Trophoblast cell (in vitro differentiated cells and primary cell): ENCODE results near the gene STARD13.

ENCODE experiments used
- DNase-seq, 2 donors: peaks; one replicate each; pipeline ENCODE4 v3.0.0-alpha.2; 2016
- H2AFZ ChIP-seq: 2 replicates; pipeline ENCODE4 v1.6.1; 2013; ENCODE audit warnings: low read length, moderate library complexity, mild to moderate bottlenecking; ENCODE audit not compliant: insufficient read depth, poor library complexity
- H2AK5ac ChIP-seq: 2 replicates; pipeline ENCODE4 v1.6.1; 2013; ENCODE audit warnings: mild to moderate bottlenecking, low read length
- H2BK120ac ChIP-seq: 2 replicates; pipeline ENCODE4 v1.6.1; 2013; ENCODE audit warnings: low read length, mild to moderate bottlenecking, moderate library complexity; ENCODE audit not compliant: insufficient read depth, poor library complexity
- H2BK12ac ChIP-seq: 2 replicates; pipeline ENCODE4 v1.6.1; 2013; ENCODE audit warnings: mild to moderate bottlenecking, low read length, moderate library complexity
- H2BK5ac ChIP-seq: 2 replicates; pipeline ENCODE4 v1.6.1; 2013; ENCODE audit warnings: low read length, low read depth, moderate library complexity, mild to moderate bottlenecking; ENCODE audit not compliant: poor library complexity
- H3K14ac ChIP-seq: 2 replicates; pipeline ENCODE4 v1.6.1; 2013; ENCODE audit warnings: mild to moderate bottlenecking, low read length
- H3K18ac ChIP-seq: 2 replicates; pipeline ENCODE4 v1.6.1; 2013; ENCODE audit warnings: mild to moderate bottlenecking, low read length
- H3K23ac ChIP-seq: 2 replicates; pipeline ENCODE4 v1.6.1; 2013; ENCODE audit warnings: low read length
- H3K27ac ChIP-seq: 2 replicates; pipeline ENCODE4 v1.5.1; 2013; ENCODE audit warnings: low read depth, mild to moderate bottlenecking, inconsistent platforms, low read length, moderate library complexity
- H3K27me3 ChIP-seq: 2 replicates; pipeline ENCODE4 v1.6.1; 2013; ENCODE audit warnings: inconsistent platforms, mild to moderate bottlenecking, low read length, moderate library complexity; ENCODE audit not compliant: insufficient read depth
- H3K36me3 ChIP-seq, 2 experiments: 1 replicate in 1 of 2; 2 replicates in 1 of 2; pipeline ENCODE4 v1.6.1; 2013; ENCODE audit warnings: low read length in 2 of 2, mild to moderate bottlenecking in 2 of 2, moderate library complexity in 1 of 2; ENCODE audit not compliant: insufficient read depth in 2 of 2, control insufficient read depth in 1 of 2
- H3K4ac ChIP-seq: 2 replicates; pipeline ENCODE4 v1.6.1; 2013; ENCODE audit warnings: low read depth, mild to moderate bottlenecking, low read length, moderate library complexity
- H3K4me1 ChIP-seq, 2 experiments: 1 replicate in 1 of 2; 2 replicates in 1 of 2; pipeline ENCODE4 v1.6.1; 2013; ENCODE audit warnings: low read length in 2 of 2, mild to moderate bottlenecking in 2 of 2, moderate library complexity in 1 of 2; ENCODE audit not compliant: insufficient read depth in 2 of 2, control insufficient read depth in 1 of 2
- H3K4me2 ChIP-seq: 2 replicates; pipeline ENCODE4 v1.6.1; 2013; ENCODE audit warnings: inconsistent platforms, mild to moderate bottlenecking, low read length, moderate library complexity
- H3K4me3 ChIP-seq: 2 replicates; pipeline ENCODE4 v1.5.1; 2013; ENCODE audit warnings: mild to moderate bottlenecking, low read depth, low read length, inconsistent platforms
- H3K79me1 ChIP-seq: one replicate; pipeline ENCODE4 v1.6.1; 2013; ENCODE audit warnings: low read length
- H3K79me2 ChIP-seq: 2 replicates; pipeline ENCODE4 v1.6.1; 2013; ENCODE audit warnings: low read length, mild to moderate bottlenecking; ENCODE audit not compliant: control insufficient read depth, insufficient read depth, poor library complexity
- H3K9ac ChIP-seq: 2 replicates; pipeline ENCODE4 v1.6.1; 2013; ENCODE audit warnings: mild to moderate bottlenecking, low read length
- H3K9me3 ChIP-seq: 2 replicates; pipeline ENCODE4 v1.6.1; 2013; ENCODE audit warnings: low read depth, mild to moderate bottlenecking, control low read depth, inconsistent platforms, low read length; ENCODE audit not compliant: insufficient read depth
- H4K12ac ChIP-seq: 2 replicates; pipeline ENCODE4 v1.6.1; 2013; ENCODE audit warnings: low read depth, mild to moderate bottlenecking, low read length, moderate library complexity
- H4K8ac ChIP-seq: 2 replicates; pipeline ENCODE4 v1.6.1; 2013; ENCODE audit warnings: low read depth, mild to moderate bottlenecking, low read length, moderate library complexity
- H4K91ac ChIP-seq: one replicate; pipeline ENCODE4 v1.6.1; 2013; ENCODE audit warnings: low read depth, mild to moderate bottlenecking, low read length, moderate library complexity
- WGBS: extraction: QIAGEN DNeasy Blood & Tissue Kit; methylation state at CpG from one replicate; pipeline ENCODE4 v1.1.7; 2013; ENCODE audit warnings: missing lambda C conversion rate; ENCODE audit not compliant: insufficient read length, insufficient coverage; ENCODE audit errors: extremely low coverage; 5-methylcytosine and 5-hydroxymethylcytosine counted together

Gene STARD13

GRCh38 chr13:33308863-33309262 lies 23.3 kb upstream of the STARD13 start:
- H3K18ac ChIP-seq, result no peak overlapping the region
- H3K79me2 ChIP-seq, result no peaks in the 10 kb centered on the region
- H3K9me3 ChIP-seq, result no peaks in the 10 kb centered on the region
- no peak overlapping the region for H2BK5ac ChIP-seq
- H3K27me3 ChIP-seq, result no peaks in the 10 kb centered on the region
- H3K4me2 ChIP-seq, result no peak overlapping the region
- DNase-seq, result no peak
- no peak overlapping the region for H3K14ac ChIP-seq
- H2BK12ac ChIP-seq, result no peak overlapping the region
- no peak overlapping the region for H3K27ac ChIP-seq
- no peak overlapping the region for H3K23ac ChIP-seq
- no peaks in the 10 kb centered on the region for H3K36me3 ChIP-seq
- no peak overlapping the region for H2AFZ ChIP-seq
- H2AK5ac ChIP-seq, result no peak overlapping the region
- no peak overlapping the region for H3K9ac ChIP-seq
- no peak overlapping the region for H3K4me3 ChIP-seq
- no peak overlapping the region for H3K4ac ChIP-seq
- no peak overlapping the region for H4K12ac ChIP-seq
- no peak overlapping the region for H2BK120ac ChIP-seq
- no peak overlapping the region for H4K91ac ChIP-seq
- H3K4me1 ChIP-seq, result no peaks in the 10 kb centered on the region
- no peaks in the 10 kb centered on the region for H3K79me1 ChIP-seq
- no CpG with 5 or more reads among the region's 1 CpG for WGBS
- H4K8ac ChIP-seq, result no peak overlapping the region

- Histone ChIP-seq H2BK12ac (no peak overlapping the region), H4K12ac (no peak overlapping the region), H3K18ac (no peak overlapping the region), H3K36me3 (no peaks in the 10 kb centered on the region), H3K4me3 (no peak overlapping the region), H4K8ac (no peak overlapping the region), H3K23ac (no peak overlapping the region), H4K91ac (no peak overlapping the region), H3K4me1 (no peaks in the 10 kb centered on the region), H2BK5ac (no peak overlapping the region), H3K9me3 (no peaks in the 10 kb centered on the region), H2AK5ac (no peak overlapping the region), H3K79me1 (no peaks in the 10 kb centered on the region), H2BK120ac (no peak overlapping the region), H3K79me2 (no peaks in the 10 kb centered on the region), H3K27ac (no peak overlapping the region), H3K4ac (no peak overlapping the region), H3K4me2 (no peak overlapping the region), H3K27me3 (no peaks in the 10 kb centered on the region), H3K14ac (no peak overlapping the region), H2AFZ (no peak overlapping the region), H3K9ac (no peak overlapping the region)
- no CpG with 5 or more reads among the region's 1 CpG for WGBS
- DNase-seq, result no peak
Observed at GRCh38 chr13:33307843-33308242, 22.3 kb upstream of the STARD13 start.

- H4K12ac ChIP-seq, result no peak overlapping the region
- no peaks in the 10 kb centered on the region for H3K79me1 ChIP-seq
- no peak overlapping the region for H2BK120ac ChIP-seq
- no peaks in the 10 kb centered on the region for H3K36me3 ChIP-seq
- no peak overlapping the region for H4K8ac ChIP-seq
- H3K4me3 ChIP-seq, result no peak overlapping the region
- no peak overlapping the region for H3K14ac ChIP-seq
- no peaks in the 10 kb centered on the region for H3K27me3 ChIP-seq
- no peak overlapping the region for H3K18ac ChIP-seq
- WGBS, result no CpG with 5 or more reads among the region's 3 CpGs
- no peak overlapping the region for H3K9ac ChIP-seq
- no peak overlapping the region for H3K4me2 ChIP-seq
- no peak overlapping the region for H2AFZ ChIP-seq
- H2AK5ac ChIP-seq, result no peak overlapping the region
- H3K27ac ChIP-seq, result no peak overlapping the region
- H3K23ac ChIP-seq, result no peak overlapping the region
- no peaks in the 10 kb centered on the region for H3K4me1 ChIP-seq
- no peaks in the 10 kb centered on the region for H3K79me2 ChIP-seq
- peak in 1 of 2 donors; percentile 26 for DNase-seq
- no peaks in the 10 kb centered on the region for H3K9me3 ChIP-seq
- no peak overlapping the region for H3K4ac ChIP-seq
- H2BK12ac ChIP-seq, result no peak overlapping the region
- no peak overlapping the region for H4K91ac ChIP-seq
- no peak overlapping the region for H2BK5ac ChIP-seq
Observed at GRCh38 chr13:33303855-33304597, 18.5 kb upstream of the STARD13 start.

GRCh38 chr13:33299626-33300025 lies 14.1 kb upstream of the STARD13 start:
- no peak overlapping the region for H4K12ac ChIP-seq
- no peak overlapping the region for H3K18ac ChIP-seq
- H2BK120ac ChIP-seq, result no peak overlapping the region
- H4K91ac ChIP-seq, result no peak overlapping the region
- H2BK12ac ChIP-seq, result no peak overlapping the region
- H3K9ac ChIP-seq, result no peak overlapping the region
- no peaks in the 10 kb centered on the region for H3K79me2 ChIP-seq
- H3K23ac ChIP-seq, result no peak overlapping the region
- no peak for DNase-seq
- H3K4me1 ChIP-seq, result peaks cover 0 to 3% of the 10 kb centered on the region in 2 experiments
- no peak overlapping the region for H2BK5ac ChIP-seq
- no peak overlapping the region for H3K4ac ChIP-seq
- no peaks in the 10 kb centered on the region for H3K27me3 ChIP-seq
- no peak overlapping the region for H3K14ac ChIP-seq
- WGBS, result no CpG with 5 or more reads among the region's 3 CpGs
- no peak overlapping the region for H3K4me2 ChIP-seq
- no peak overlapping the region for H4K8ac ChIP-seq
- no peaks in the 10 kb centered on the region for H3K36me3 ChIP-seq
- no peak overlapping the region for H2AK5ac ChIP-seq
- no peaks in the 10 kb centered on the region for H3K79me1 ChIP-seq
- no peak overlapping the region for H3K4me3 ChIP-seq
- H3K27ac ChIP-seq, result no peak overlapping the region
- H2AFZ ChIP-seq, result no peak overlapping the region
- no peaks in the 10 kb centered on the region for H3K9me3 ChIP-seq
